ENCODE measurements around the gene NFKBIL1.
"Not testable (repeated sequence)": the region's sequence is repeated elsewhere in the genome, so short reads cannot be mapped to it uniquely, and the experiment has no call there.

Gene NFKBIL1

GRCh38 chr6:31579546-31580437 is 32.4 kb downstream of the NFKBIL1 start:
- no peak for DNase-seq (ENCODE audit: low read depth in 2 of 3, low spot score in 1 of 3)

- DNase-seq (ENCODE audit: low read depth in 2 of 3, low spot score in 1 of 3), result no peak
Observed at GRCh38 chr6:31580438-31580740, 33.0 kb downstream of the NFKBIL1 start.

- peak; percentile 78 to 88 (median 83) for DNase-seq (ENCODE audit: low read depth in 2 of 3, low spot score in 1 of 3)
Observed at GRCh38 chr6:31580807-31581433, 33.5 kb downstream of the NFKBIL1 start.

GRCh38 chr6:31581434-31582229 is 34.2 kb downstream of the NFKBIL1 start:
- no peak for DNase-seq (ENCODE audit: low read depth in 2 of 3, low spot score in 1 of 3)

GRCh38 chr6:31582230-31582643 is 34.8 kb downstream of the NFKBIL1 start, which contains the start of gene LTB:
Gene LTB, minus strand, starts transcription at chr6:31582424. Its CDS starts 7 bp downstream, at chr6:31582417.
- no peak for DNase-seq (ENCODE audit: low read depth in 2 of 3, low spot score in 1 of 3)

GRCh38 chr6:31585491-31585890 is 38.1 kb downstream of the NFKBIL1 start:
- no peak for DNase-seq (ENCODE audit: low read depth in 2 of 3, low spot score in 1 of 3)

- no peak for DNase-seq (ENCODE audit: low read depth in 2 of 3, low spot score in 1 of 3)
Observed at GRCh38 chr6:31586008-31586407, 38.6 kb downstream of the NFKBIL1 start, which contains the start of gene LST1. Gene LST1, plus strand, starts transcription at chr6:31586277. Its CDS starts 1,023 bp downstream, at chr6:31587300.

GRCh38 chr6:31586599-31587281 is 39.3 kb downstream of the NFKBIL1 start:
- no peak for DNase-seq (ENCODE audit: low read depth in 2 of 3, low spot score in 1 of 3)

- DNase-seq (ENCODE audit: low read depth in 2 of 3, low spot score in 1 of 3), result no peak
Observed at GRCh38 chr6:31587791-31588777, 40.7 kb downstream of the NFKBIL1 start.

- DNase-seq (ENCODE audit: low read depth in 2 of 3, low spot score in 1 of 3), result no peak
Observed at GRCh38 chr6:31588871-31589650, 41.7 kb downstream of the NFKBIL1 start.

GRCh38 chr6:31590691-31591090 is 43.3 kb downstream of the NFKBIL1 start:
- DNase-seq (ENCODE audit: low read depth in 2 of 3, low spot score in 1 of 3), result not testable (repeated sequence)

- no peak for DNase-seq (ENCODE audit: low read depth in 2 of 3, low spot score in 1 of 3)
Observed at GRCh38 chr6:31592396-31592771, 45.0 kb downstream of the NFKBIL1 start.

- DNase-seq (ENCODE audit: low read depth in 2 of 3, low spot score in 1 of 3), result no peak
Observed at GRCh38 chr6:31597006-31597405, 49.6 kb downstream of the NFKBIL1 start.

- no peak for DNase-seq (ENCODE audit: low read depth in 2 of 3, low spot score in 1 of 3)
Observed at GRCh38 chr6:31607317-31607716, 59.9 kb downstream of the NFKBIL1 start.

Measured in stimulated activated CD4-positive, alpha-beta T cell treated with anti-CD3 and anti-CD28 coated beads, Interleukin-12 subunit alpha, Interleukin-12 subunit beta, amount 100 ng/mL, for 48 hours (primary cell).